GM23338 (cell line): Measurements from ENCODE around the gene YOD1. TPM values are rescaled to one million over a fixed set of nuclear protein-coding genes. Genes with fewer than 3 reads are reported as not detected.

Source experiments
- ATAC-seq: fragments of 200-7000 bp; cut with Tn5 transposase; 3 replicates; pipeline ENCODE4 v1.9.1; 2020
- DNase-seq: peaks from one replicate; pipeline ENCODE4 v3.0.0-alpha.2; 2015; ENCODE audit warnings: low spot score
- H2AFZ ChIP-seq: fragments of 200-600 bp; sonication (generic); 2 replicates; pipeline ENCODE4 v1.8.0; 2016; ENCODE audit warnings: antibody characterized with exemption, mild to moderate bottlenecking, moderate library complexity
- H3F3A ChIP-seq: fragments of 200-600 bp; sonication (generic); replicated peaks from 2 replicates; pipeline ENCODE4 v1.8.0; 2017; ENCODE audit warnings: antibody characterized with exemption, mixed run types, low read depth
- H3K27ac ChIP-seq: fragments of 200-600 bp; sonication (generic); 2 replicates; pipeline ENCODE4 v1.6.1; 2016; ENCODE audit warnings: low read depth
- H3K27me3 ChIP-seq: fragments of 200-600 bp; sonication (generic); 2 replicates; pipeline ENCODE4 v1.8.0; 2016; ENCODE audit warnings: mild to moderate bottlenecking, mixed run types, moderate library complexity; ENCODE audit not compliant: insufficient read depth
- H3K36me3 ChIP-seq: fragments of 200-600 bp; sonication (generic); 2 replicates; pipeline ENCODE4 v1.8.0; 2016; ENCODE audit warnings: mild to moderate bottlenecking; ENCODE audit not compliant: insufficient read depth
- H3K4me1 ChIP-seq: fragments of 200-600 bp; sonication (generic); 2 replicates; pipeline ENCODE4 v1.8.0; 2016; ENCODE audit warnings: mild to moderate bottlenecking, moderate library complexity; ENCODE audit not compliant: insufficient read depth
- H3K4me2 ChIP-seq: fragments of 200-600 bp; sonication (generic); 2 replicates; pipeline ENCODE4 v1.7.1; 2017; ENCODE audit warnings: mixed run types
- H3K4me3 ChIP-seq: fragments of 200-600 bp; sonication (generic); 2 replicates; pipeline ENCODE4 v1.6.1; 2016; ENCODE audit warnings: mixed run types
- H3K79me2 ChIP-seq: fragments of 200-600 bp; sonication (generic); replicated peaks from 2 replicates; pipeline ENCODE4 v1.8.0; 2017; ENCODE audit warnings: mild to moderate bottlenecking; ENCODE audit not compliant: insufficient read depth
- H3K9me2 ChIP-seq: fragments of 200-600 bp; sonication (generic); 2 replicates; pipeline ENCODE4 v1.8.0; 2017; ENCODE audit not compliant: insufficient read depth
- H4K20me1 ChIP-seq: fragments of 200-600 bp; sonication (generic); replicated peaks from 2 replicates; pipeline ENCODE4 v1.8.0; 2017; ENCODE audit warnings: mild to moderate bottlenecking; ENCODE audit not compliant: insufficient read depth
- H3K27ac Mint-ChIP-seq: 2 replicates; pipeline ENCODE4 v1.8.0; 2020; ENCODE audit warnings: inconsistent platforms, mild to moderate bottlenecking, moderate library complexity, mixed read lengths
- H3K27me3 Mint-ChIP-seq: 3 replicates; pipeline ENCODE4 v1.8.0; 2022; ENCODE audit warnings: low read depth, mild to moderate bottlenecking, moderate library complexity, mixed read lengths, inconsistent platforms; ENCODE audit not compliant: insufficient read depth, poor library complexity
- H3K36me3 Mint-ChIP-seq: 3 replicates; pipeline ENCODE4 v1.8.0; 2021; ENCODE audit warnings: low read depth, mild to moderate bottlenecking, inconsistent platforms, moderate library complexity, mixed read lengths
- H3K4me1 Mint-ChIP-seq: 3 replicates; pipeline ENCODE4 v1.8.0; 2020; ENCODE audit warnings: mild to moderate bottlenecking, inconsistent platforms, mixed read lengths
- H3K4me3 Mint-ChIP-seq: 3 replicates; pipeline ENCODE4 v1.8.0; 2021; ENCODE audit warnings: moderate library complexity, mild to moderate bottlenecking, inconsistent platforms, mixed read lengths
- H3K9me3 Mint-ChIP-seq: 3 replicates; pipeline ENCODE4 v1.8.0; 2020; ENCODE audit warnings: moderate library complexity, mild to moderate bottlenecking, inconsistent platforms, mixed read lengths
- CTCF ChIP-seq, 2 experiments: fragments of 200-600 bp in 1 of 2; sonication (generic) in 1 of 2; conservative IDR thresholded peaks; 2 replicates each; pipeline versions ENCODE4 v1.5.1 to v1.6.1; 2016 to 2017; ENCODE audit warnings: antibody characterized with exemption in 2 of 2, low read depth in 2 of 2, mild to moderate bottlenecking in 2 of 2, moderate library complexity in 1 of 2
- POLR2AphosphoS5 ChIP-seq: IDR thresholded peaks from 2 replicates; pipeline ENCODE4 v1.6.1; 2016; ENCODE audit warnings: antibody characterized with exemption, low read depth
- REST ChIP-seq: IDR thresholded peaks from one replicate; pipeline ENCODE4 v1.6.1; 2018; ENCODE audit warnings: antibody characterized with exemption; ENCODE audit not compliant: unreplicated experiment
- ZNF462 ChIP-seq: fragments of 250-450 bp; sonication (Bioruptor Pico); IDR thresholded peaks from 2 replicates; pipeline ENCODE4 v1.5.0; 2020; ENCODE audit warnings: mild to moderate bottlenecking, moderate library complexity
- polyA plus RNA-seq: library from polyadenylated mRNA; unstranded; fragments of >200 nt; fragmentation: Nextera tagmentation; extraction: Ambion mirVana; gene quantifications from 2 replicates; pipeline ENCODE4 v1.2.1, GENCODE V29; 2016
- total RNA-seq: library from RNA; depleted of rRNA; stranded (reverse); fragments of >200 nt; shearing (Covaris generic); gene quantifications from 2 replicates; pipeline ENCODE4 v1.2.3, GENCODE V29; 2014

YOD1 gene
- total and polyA plus RNA-seq, 2 experiments from 2014 or later = 4.6 to 21.9 TPM

- Histone ChIP-seq H4K20me1 (no peaks in the 10 kb centered on the region), H3F3A (no peaks in the 10 kb centered on the region), H3K79me2 (no peaks in the 10 kb centered on the region), H3K27ac (no peak overlapping the region), H3K36me3 (no peaks in the 10 kb centered on the region), H3K4me2 (0 out of 2 replicates have a peak overlapping the region, but pooled peaks have one; percentile 33), H3K9me2 (no peaks in the 10 kb centered on the region), H3K4me1 (no peaks in the 10 kb centered on the region), H3K4me3 (no peak overlapping the region), H3K27me3 (no peaks in the 10 kb centered on the region), H2AFZ (no peak overlapping the region)
- TF ChIP-seq POLR2AphosphoS5 (no peak), ZNF462 (CRISPR knock-in tag) (no peak), REST (no peak), CTCF (conservative IDR thresholded peaks at IDR 0.05; ENCODE audit: low read depth in 2 of 2) (peak; percentile 62 to 82)
- DNase-seq (peak; percentile 92), ATAC-seq (peak; percentile 98)
- peaks cover 15% of the 10 kb centered on the region for H3K4me1 Mint-ChIP-seq
- H3K27ac Mint-ChIP-seq = 0 out of 2 replicates have a peak overlapping the region, but pooled peaks have one; percentile 33
- H3K4me3 Mint-ChIP-seq = no peak overlapping the region
- no peaks in the 10 kb centered on the region for H3K36me3 Mint-ChIP-seq
- H3K27me3 Mint-ChIP-seq = no peaks in the 10 kb centered on the region
- H3K9me3 Mint-ChIP-seq = no peaks in the 10 kb centered on the region
Observed at GRCh38 chr1:207084701-207085180, 33.7 kb upstream of the YOD1 start.
